Heart left ventricle (tissue), 16 donors: ENCODE data around the gene ISCU. TPM values are rescaled to one million over a fixed set of nuclear protein-coding genes. Genes with fewer than 3 reads are reported as not detected.
"Not testable (repeated sequence)": the region's sequence is repeated elsewhere in the genome, so short reads cannot be mapped to it uniquely, and the experiment has no call there.

Experiments used
- ATAC-seq, 4 donors: fragments of 200-7000 bp; cut with Tn5 transposase; one replicate each; pipeline ENCODE4 v1.9.1; 2020 to 2022; ENCODE audit warnings: moderate library complexity in 4 of 4, mild to moderate bottlenecking in 3 of 4, moderate number of reproducible peaks in 1 of 4
- DNase-seq, 5 donors: peaks; one replicate each; pipeline ENCODE4 v3.0.0-alpha.2; 2020
- H3K27ac ChIP-seq, 12 donors: fragments of 200-600 bp; sonication (generic) in 4 of 12; one replicate each; pipeline versions ENCODE4 v1.5.0 to v1.8.0; 2016 to 2022; ENCODE audit warnings: mild to moderate bottlenecking in 2 of 12
- H3K27me3 ChIP-seq, 9 donors: fragments of 200-600 bp; sonication (generic) in 2 of 9; one replicate each; pipeline versions ENCODE4 v1.5.1 to v1.8.0; 2016 to 2022; ENCODE audit warnings: mild to moderate bottlenecking in 3 of 9
- H3K36me3 ChIP-seq, 9 donors: fragments of 200-600 bp; sonication (generic) in 2 of 9; one replicate each; pipeline versions ENCODE4 v1.5.0 to v1.8.0; 2018 to 2022; ENCODE audit warnings: mild to moderate bottlenecking in 2 of 9
- H3K4me1 ChIP-seq, 12 donors: fragments of 200-600 bp; sonication (generic) in 4 of 12; one replicate each; pipeline versions ENCODE4 v1.5.0 to v1.8.0; 2016 to 2022; ENCODE audit warnings: mild to moderate bottlenecking in 3 of 12
- H3K4me3 ChIP-seq, 12 donors: fragments of 200-600 bp; sonication (generic) in 4 of 12; one replicate each; pipeline versions ENCODE4 v1.5.0 to v1.8.0; 2017 to 2022; ENCODE audit warnings: mild to moderate bottlenecking in 9 of 12, moderate library complexity in 4 of 12
- H3K9me3 ChIP-seq, 12 donors: fragments of 200-600 bp; sonication (generic) in 4 of 12; one replicate each; pipeline versions ENCODE4 v1.5.0 to v1.8.0; 2016 to 2022; ENCODE audit warnings: mild to moderate bottlenecking in 1 of 12
- POLR2A ChIP-seq, 2 donors: fragments of 450-650 bp; IDR thresholded peaks; one replicate each; pipeline ENCODE4 v1.6.1; 2017; ENCODE audit warnings: antibody characterized with exemption in 2 of 2, mild to moderate bottlenecking in 2 of 2, moderate library complexity in 2 of 2
- WGBS, 4 donors: extraction: QIAGEN DNeasy Blood & Tissue Kit in 2 of 4; methylation state at CpG; one replicate each; pipeline versions ENCODE4 v1.1.5 to v1.1.7; 2013 to 2018; 5-methylcytosine and 5-hydroxymethylcytosine counted together
- intact Hi-C, 10 donors: fragments of 100-400 bp; cut with DNase I; formaldehyde crosslinking; loops; one replicate each; pipeline versions ENCODE4 v1.11.1 to v1.14.2; 2022
- polyA plus RNA-seq, 2 donors: library from polyadenylated mRNA; stranded (reverse); fragments of 200-250 nt; gene quantifications; one replicate each; pipeline ENCODE4 v1.2.3, GENCODE V29; 2013
- total RNA-seq, 9 donors: library from RNA; depleted of rRNA in 2 of 9; stranded (reverse); fragments of >200 nt in 2 of 9; fragmentation: NEBNext Ultra II Directional in 3 of 9; extraction: Animal tissue kit (Norgen Biotek cat#: 25700) in 3 of 9; gene quantifications; one replicate each; pipeline versions ENCODE4 v1.1.0 to v1.2.4, GENCODE V29; 2016 to 2023
- TF ChIP-seq, protein P1 (sequence below), 12 donors: fragments of 200-600 bp; sonication (generic) in 4 of 12; IDR thresholded peaks; one replicate each; pipeline versions ENCODE4 v1.5.0 to v1.8.0; 2018 to 2022; ENCODE audit warnings: antibody characterized with exemption in 12 of 12, mild to moderate bottlenecking in 5 of 12
- donor health status: ischemic (EF 13 %, LVEDD 7.1; RV severe dilation, severe dysfunction).
- donor health status: healthy with polysubstance abuse.
- donor health status: DM: no; HTN: yes; CAD: no.
- donor health status: DM: no; HTN: no; CAD: no.
- donor health status: ischemic (EF 25% LVEDD 6.9; RV normal size, moderate dysfunction).
- donor health status: ischemic (EF 25% LVEDD 5.7; RV mildly dilated, moderate dysfunction).
- donor health status: healthy.
- donor health status: DM: yes; HTN: yes; CAD: no.
- donor health status: ischemic (EF 35%, LVEDD 5.7; RV mildly dilated, moderate dysfunction).
- donor health status: nonischemic (EF 11% LVEDD 7.7; RV severe dilation, severe dysfunction).
- donor health status: DM: yes; HTN: yes; CAD: no.
- donor health status: PGD.
- donor health status: ischemic (EF 29% LVEDD 5.4; RV normal size, mild dysfunction).
- donor health status: nonischemic (EF 23%, LVEDD 6.1; RV moderate dilation, normal function).

Gene ISCU
- total and polyA plus RNA-seq, 11 donors, result 203 to 632 (median 462) TPM

DNA sequence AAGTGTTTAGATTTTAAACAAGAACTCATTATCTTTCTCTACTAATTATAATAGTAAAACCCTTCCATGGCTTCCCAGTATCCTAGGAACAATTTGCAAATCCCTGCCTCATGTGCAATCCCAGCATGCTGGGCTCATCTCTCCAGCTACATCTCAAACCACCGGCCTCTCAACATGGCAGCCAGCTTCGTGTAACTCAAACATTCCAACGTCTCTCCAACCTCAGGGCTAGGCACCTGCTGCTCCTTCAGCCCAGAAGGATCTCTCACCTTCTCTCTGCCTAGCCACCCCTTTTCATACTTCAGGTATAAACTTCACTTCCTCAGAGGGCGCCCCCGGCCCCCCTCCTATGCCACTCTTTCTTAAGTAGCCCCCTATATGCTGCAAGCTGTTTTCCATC, 8.6 kb upstream of the ISCU start:
- Histone ChIP-seq H3K4me3 (no peak overlapping the region), H3K9me3 (no peaks in the 10 kb centered on the region), H3K4me1 (peaks cover 0 to 86% (median 35%) of the 10 kb centered on the region in 12 donors), H3K27me3 (no peaks in the 10 kb centered on the region), H3K36me3 (peaks cover 0 to 31% (median 8%) of the 10 kb centered on the region in 9 donors), H3K27ac (no peak overlapping the region)
- intact Hi-C loops, result no loop called here
- WGBS, 4 donors, result 84 to 92% (median 89%) methylated on average over 5 of the region's 5 CpGs
- DNase-seq, result no peak
- ATAC-seq, result no peak
- no peak for TF ChIP-seq POLR2A (IDR thresholded peaks at IDR 0.05)
- TF ChIP-seq, protein P1, sequence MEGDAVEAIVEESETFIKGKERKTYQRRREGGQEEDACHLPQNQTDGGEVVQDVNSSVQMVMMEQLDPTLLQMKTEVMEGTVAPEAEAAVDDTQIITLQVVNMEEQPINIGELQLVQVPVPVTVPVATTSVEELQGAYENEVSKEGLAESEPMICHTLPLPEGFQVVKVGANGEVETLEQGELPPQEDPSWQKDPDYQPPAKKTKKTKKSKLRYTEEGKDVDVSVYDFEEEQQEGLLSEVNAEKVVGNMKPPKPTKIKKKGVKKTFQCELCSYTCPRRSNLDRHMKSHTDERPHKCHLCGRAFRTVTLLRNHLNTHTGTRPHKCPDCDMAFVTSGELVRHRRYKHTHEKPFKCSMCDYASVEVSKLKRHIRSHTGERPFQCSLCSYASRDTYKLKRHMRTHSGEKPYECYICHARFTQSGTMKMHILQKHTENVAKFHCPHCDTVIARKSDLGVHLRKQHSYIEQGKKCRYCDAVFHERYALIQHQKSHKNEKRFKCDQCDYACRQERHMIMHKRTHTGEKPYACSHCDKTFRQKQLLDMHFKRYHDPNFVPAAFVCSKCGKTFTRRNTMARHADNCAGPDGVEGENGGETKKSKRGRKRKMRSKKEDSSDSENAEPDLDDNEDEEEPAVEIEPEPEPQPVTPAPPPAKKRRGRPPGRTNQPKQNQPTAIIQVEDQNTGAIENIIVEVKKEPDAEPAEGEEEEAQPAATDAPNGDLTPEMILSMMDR (IDR thresholded peaks at IDR 0.05), result no peak

DNA sequence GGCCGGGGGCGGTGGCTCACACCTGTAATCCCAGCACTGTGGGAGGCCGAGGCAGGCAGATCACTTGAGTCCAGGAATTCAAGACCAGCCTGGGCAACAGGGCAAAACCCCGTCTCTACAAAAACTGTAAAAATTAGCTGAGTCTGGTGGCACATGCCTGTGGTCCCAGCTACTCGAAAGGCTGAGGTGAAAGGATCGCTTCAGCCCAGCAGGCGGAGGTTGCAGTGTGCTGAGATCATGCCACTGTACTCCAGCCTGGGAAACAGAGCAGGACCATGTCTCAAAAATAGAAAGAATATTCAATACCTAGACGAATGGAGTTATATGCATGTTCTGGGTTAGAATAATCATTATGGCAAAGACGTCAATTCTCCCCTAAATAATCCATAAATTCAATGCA, 7.0 kb upstream of the ISCU start:
- WGBS, 4 donors, result 85 to 89% (median 87%) methylated on average over 9 of the region's 9 CpGs
- Histone ChIP-seq H3K4me1 (peaks cover 7 to 97% (median 49%) of the 10 kb centered on the region in 12 donors), H3K36me3 (peaks cover 0 to 26% (median 5%) of the 10 kb centered on the region in 9 donors)
- H3K27me3 ChIP-seq, H3K4me3 ChIP-seq, H3K27ac ChIP-seq, intact Hi-C loops, ATAC-seq, H3K9me3 ChIP-seq, DNase-seq: not testable (repeated sequence)

DNA sequence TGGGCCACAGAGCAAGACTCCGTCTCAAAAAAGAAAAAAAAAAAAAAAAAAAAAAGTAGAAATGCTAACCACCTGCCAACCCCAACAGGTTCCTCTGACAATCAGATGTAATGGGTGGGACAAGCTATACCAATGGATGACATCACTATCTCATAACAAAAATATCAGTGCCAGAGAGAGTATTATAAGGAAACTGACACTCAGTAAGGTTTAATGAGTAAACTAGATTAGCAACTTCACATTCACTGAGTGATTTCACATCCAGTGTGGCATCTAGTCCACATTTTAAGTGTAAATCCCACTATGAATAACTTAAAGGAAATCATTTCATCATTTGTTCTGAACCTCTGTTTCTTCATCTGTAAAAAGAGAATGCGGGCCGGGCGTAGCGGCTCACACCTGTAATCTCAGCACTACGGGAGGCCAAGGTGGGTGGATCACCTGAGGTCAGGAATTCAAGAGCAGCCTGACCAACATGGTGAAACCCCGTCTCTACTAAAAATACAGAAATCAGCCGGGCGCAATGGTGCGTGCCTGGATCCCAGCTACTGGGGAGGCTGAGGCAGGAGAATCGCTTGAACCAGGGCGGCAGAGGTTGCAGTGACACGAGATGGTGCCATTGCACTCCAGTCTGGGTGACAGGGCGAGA, 3.3 kb upstream of the ISCU start:
- ATAC-seq (no peak), DNase-seq (no peak)
- H3K27ac ChIP-seq, result no peak overlapping the region
- no peak for TF ChIP-seq POLR2A (IDR thresholded peaks at IDR 0.05)
- TF ChIP-seq, protein P1 (IDR thresholded peaks at IDR 0.05), result no peak
- H3K4me3 ChIP-seq, result peak overlapping the region in 6 of 12 donors; percentile 91 to 100 (median 96)
- no peaks in the 10 kb centered on the region for H3K27me3 ChIP-seq
- peaks cover 7 to 77% (median 56%) of the 10 kb centered on the region in 12 donors for H3K4me1 ChIP-seq
- H3K9me3 ChIP-seq, result no peaks in the 10 kb centered on the region
- H3K36me3 ChIP-seq, result peaks cover 0 to 29% (median 9%) of the 10 kb centered on the region in 9 donors
- intact Hi-C loops, result no loop called here
- WGBS, 4 donors, result 82 to 87% (median 85%) methylated on average over 13 to 14 of the region's 14 CpGs

DNA sequence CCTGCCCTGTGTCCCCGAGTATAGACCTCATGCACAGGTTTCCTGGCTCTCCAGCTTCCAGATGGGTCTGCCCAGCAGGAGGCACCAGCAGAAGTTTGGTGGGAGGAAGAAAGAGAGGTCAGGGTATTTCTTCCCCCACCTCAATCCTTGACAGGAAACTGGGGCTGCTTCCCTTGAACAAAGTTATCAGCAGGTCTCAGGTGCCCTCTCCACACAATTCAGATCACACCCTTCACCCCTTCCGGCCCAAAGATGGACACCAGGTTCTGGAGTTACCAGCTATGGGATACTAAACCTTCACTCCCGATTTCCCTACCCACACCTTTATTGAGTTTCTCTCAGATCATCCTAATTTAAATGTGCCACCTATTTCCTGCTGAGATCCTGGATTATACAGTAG, 2.6 kb upstream of the ISCU start:
- H3K9me3 ChIP-seq, result no peaks in the 10 kb centered on the region
- no peak for ATAC-seq
- peaks cover 7 to 78% (median 60%) of the 10 kb centered on the region in 12 donors for H3K4me1 ChIP-seq
- DNase-seq, result no peak
- no peaks in the 10 kb centered on the region for H3K27me3 ChIP-seq
- H3K27ac ChIP-seq, result no peak overlapping the region
- WGBS, 4 donors, result 36 to 57% (median 47%) methylated on average over 3 of the region's 3 CpGs
- intact Hi-C loops, result loop anchor here (5.0 to 10.0 kb wide), 10 partner anchors 58 to 538 kb away; partner anchors contain the start of genes ALKBH2 (in 5 of the 10), UNG (in 5 of the 10), CORO1C (in 2 of the 10) and SSH1 (in 2 of the 10)
- peak overlapping the region in 10 of 12 donors; percentile 61 to 100 (median 92) for H3K4me3 ChIP-seq
- TF ChIP-seq POLR2A (IDR thresholded peaks at IDR 0.05), result no peak
- TF ChIP-seq, protein P1 (IDR thresholded peaks at IDR 0.05), result no peak
- H3K36me3 ChIP-seq, result peaks cover 0 to 35% (median 15%) of the 10 kb centered on the region in 9 donors
